ENCODE results near the gene HDAC1.
A peak's percentile ranks its signal among the peaks of the same experiment; 100 is the strongest.

HDAC1 gene

GRCh38 chr1:32331549-32331948 is 39.7 kb downstream of the HDAC1 start:
- DNase-seq, result no peak

GRCh38 chr1:32332290-32333079 is 40.6 kb downstream of the HDAC1 start:
- DNase-seq, result no peak

GRCh38 chr1:32333251-32333963 is 41.5 kb downstream of the HDAC1 start:
- no peak for DNase-seq

GRCh38 chr1:32334274-32334861 is 42.5 kb downstream of the HDAC1 start:
- no peak for DNase-seq

GRCh38 chr1:32334864-32335534 is 43.1 kb downstream of the HDAC1 start:
- no peak for DNase-seq

GRCh38 chr1:32335535-32335789 is 43.6 kb downstream of the HDAC1 start:
- DNase-seq, result no peak

- peak; percentile 55 for DNase-seq
Observed at GRCh38 chr1:32335790-32336590, 44.1 kb downstream of the HDAC1 start, which contains the start of gene MARCKSL1. TSS of gene MARCKSL1 (minus strand) at chr1:32336233. CDS start at chr1:32336033, 200 bp downstream.

GRCh38 chr1:32336591-32336932 is 44.7 kb downstream of the HDAC1 start:
- DNase-seq, result no peak

GRCh38 chr1:32336963-32337675 is 45.2 kb downstream of the HDAC1 start:
- peak; percentile 83 for DNase-seq

- DNase-seq, result no peak
Observed at GRCh38 chr1:32337855-32338636, 46.2 kb downstream of the HDAC1 start.

- no peak for DNase-seq
Observed at GRCh38 chr1:32338637-32339145, 46.8 kb downstream of the HDAC1 start.

GRCh38 chr1:32339363-32339978 is 47.6 kb downstream of the HDAC1 start:
- peak; percentile 60 for DNase-seq

- no peak for DNase-seq
Observed at GRCh38 chr1:32341186-32341757, 49.4 kb downstream of the HDAC1 start.

GRCh38 chr1:32341971-32342370 is 50.1 kb downstream of the HDAC1 start:
- peak; percentile 77 for DNase-seq

- DNase-seq, result no peak
Observed at GRCh38 chr1:32342704-32343103, 50.8 kb downstream of the HDAC1 start.

- peak; percentile 60 for DNase-seq
Observed at GRCh38 chr1:32345289-32345827, 53.5 kb downstream of the HDAC1 start.

GRCh38 chr1:32346532-32347157 is 54.8 kb downstream of the HDAC1 start:
- no peak for DNase-seq

GRCh38 chr1:32349211-32349708 is 57.4 kb downstream of the HDAC1 start:
- peak; percentile 62 for DNase-seq

GRCh38 chr1:32350785-32351398 is 59.0 kb downstream of the HDAC1 start:
- DNase-seq, result no peak

Measured in NCI-H226 (cell line).